ENCODE data around the gene ZNRD2. TPM values are rescaled to one million over a fixed set of nuclear protein-coding genes. Genes with fewer than 3 reads are reported as not detected.

ZNRD2 gene
- total RNA-seq, 1 experiment from 2014 or later: 66.8 TPM

- TF ChIP-seq CBX3 (IDR thresholded peaks at IDR 0.05; ENCODE audit: low read depth): no peak
- no peak for TF ChIP-seq EZH2 (IDR thresholded peaks at IDR 0.05)
- TF ChIP-seq SP1 (IDR thresholded peaks at IDR 0.05; ENCODE audit: low read depth): no peak
- TF ChIP-seq YY1 (IDR thresholded peaks at IDR 0.05; ENCODE audit: extremely low read depth, insufficient replicate concordance, low read depth, low read length): no peak
- TF ChIP-seq TCF7L2 (IDR thresholded peaks at IDR 0.05; ENCODE audit: borderline replicate concordance, extremely low read depth, insufficient read depth, insufficient read length): no peak
- no peak for TF ChIP-seq ZNF274 (IDR thresholded peaks at IDR 0.05; ENCODE audit: low read depth, low read length)
- no peak for TF ChIP-seq CEBPB (IDR thresholded peaks at IDR 0.05; ENCODE audit: low read depth)
- TF ChIP-seq CTCF (IDR thresholded peaks at IDR 0.05 in 2 of 3, conservative IDR thresholded peaks at IDR 0.05 in 1 of 3; ENCODE audit: borderline replicate concordance in 1 of 3, insufficient read depth in 1 of 3, low read depth in 2 of 3, low read length in 2 of 3): no peak
- no peak for TF ChIP-seq POLR2AphosphoS5 (IDR thresholded peaks at IDR 0.05; ENCODE audit: low read depth, low read length)
- TF ChIP-seq ELF1 (IDR thresholded peaks at IDR 0.05; ENCODE audit: borderline replicate concordance, low read depth): no peak
- TF ChIP-seq JUND (IDR thresholded peaks at IDR 0.05): no peak
- TF ChIP-seq, protein P1, sequence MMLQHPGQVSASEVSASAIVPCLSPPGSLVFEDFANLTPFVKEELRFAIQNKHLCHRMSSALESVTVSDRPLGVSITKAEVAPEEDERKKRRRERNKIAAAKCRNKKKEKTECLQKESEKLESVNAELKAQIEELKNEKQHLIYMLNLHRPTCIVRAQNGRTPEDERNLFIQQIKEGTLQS (IDR thresholded peaks at IDR 0.05): no peak
- TF ChIP-seq SRF (IDR thresholded peaks at IDR 0.05; ENCODE audit: low read depth): no peak
- TF ChIP-seq EZH2phosphoT487 (IDR thresholded peaks at IDR 0.05; ENCODE audit: borderline replicate concordance): no peak
- no peak for TF ChIP-seq POLR2A (IDR thresholded peaks at IDR 0.05; ENCODE audit: borderline replicate concordance, extremely low read depth, insufficient read depth, insufficient read length)
- no peak for TF ChIP-seq REST (IDR thresholded peaks at IDR 0.05; ENCODE audit: low read depth)
- no peak for TF ChIP-seq SIN3A (IDR thresholded peaks at IDR 0.05; ENCODE audit: low read depth)
- no peak for TF ChIP-seq FOSL1 (IDR thresholded peaks at IDR 0.05; ENCODE audit: low read depth)
- CTCF ChIA-PET: no interaction called here
These were observed 35.2 kb upstream of the ZNRD2 start for GRCh38 chr11:65535102-65535501.

More at GRCh38 chr11:65535102-65535501, 35.2 kb upstream of the ZNRD2 start:
- Histone ChIP-seq H3K9me2 (ENCODE audit: insufficient read depth) (no peaks in the 10 kb centered on the region), H3K9me3 (ENCODE audit: control insufficient read depth in 1 of 2, insufficient read depth in 1 of 2, low read depth in 1 of 2, low read length in 2 of 2) (no peaks in the 10 kb centered on the region), H3K27ac (ENCODE audit: low read depth, low read length) (no peak overlapping the region; the same call in 1 of the 2 replicates), H3K4me2 (ENCODE audit: low read length) (no peak overlapping the region), H4K20me1 (ENCODE audit: insufficient read depth) (no peaks in the 10 kb centered on the region), H2AFZ (ENCODE audit: low read depth, low read length, poor library complexity, severe bottlenecking) (no peak overlapping the region), H3K36me3 (ENCODE audit: control insufficient read depth in 1 of 2, insufficient read depth in 2 of 2, low read length in 2 of 2) (peaks cover 7 to 29% of the 10 kb centered on the region in 2 experiments; a peak in 3 of 4 replicates), H3K79me2 (ENCODE audit: insufficient read depth, low read length) (peaks cover 24% of the 10 kb centered on the region), H3K4me3 (replicated peaks in 1 of 2; ENCODE audit: low read depth in 1 of 2, low read length in 2 of 2) (no peak overlapping the region), H3K9ac (ENCODE audit: low read length) (no peak overlapping the region), H3K4me1 (ENCODE audit: control insufficient read depth in 1 of 2, insufficient read depth in 2 of 2, low read length in 2 of 2) (peaks cover 6 to 19% of the 10 kb centered on the region in 2 experiments; a peak in 3 of 4 replicates), H3K27me3 (ENCODE audit: insufficient read depth, low read length) (no peaks in the 10 kb centered on the region)
- DNase-seq (ENCODE audit: low read depth, low spot score) (no peak), ATAC-seq (no peak)
- intact Hi-C loops (cut with micrococcal nuclease): no loop called here
- RAD21 ChIA-PET (ENCODE audit: low non-redundant PET in 1 of 2, low total read pairs in 2 of 2, uncharacterized antibody in 2 of 2, unreplicated experiment in 2 of 2): no interaction called here
- no TSS peak for BruUV-seq (replicated peaks)
- POLR2A ChIA-PET: no interaction called here
